GM12875 (cell line): Measurements from ENCODE around the gene PDZD2.
A peak's percentile ranks its signal among the peaks of the same experiment; 100 is the strongest.

Source experiments
- H3K4me3 ChIP-seq: one replicate; pipeline ENCODE4 v1.5.1; 2011; ENCODE audit warnings: low read depth, low read length, control low read depth
- TF ChIP-seq, protein P1 (sequence below): IDR thresholded peaks from 2 replicates; pipeline ENCODE4 v1.5.1; 2011; ENCODE audit warnings: low read depth, mild to moderate bottlenecking, control low read depth, inconsistent platforms, low read length, moderate library complexity, borderline replicate concordance; ENCODE audit not compliant: insufficient read depth

PDZD2 gene

GRCh38 chr5:31637851-31638250 is 1.1 kb upstream of the PDZD2 start:
- TF ChIP-seq, protein P1, sequence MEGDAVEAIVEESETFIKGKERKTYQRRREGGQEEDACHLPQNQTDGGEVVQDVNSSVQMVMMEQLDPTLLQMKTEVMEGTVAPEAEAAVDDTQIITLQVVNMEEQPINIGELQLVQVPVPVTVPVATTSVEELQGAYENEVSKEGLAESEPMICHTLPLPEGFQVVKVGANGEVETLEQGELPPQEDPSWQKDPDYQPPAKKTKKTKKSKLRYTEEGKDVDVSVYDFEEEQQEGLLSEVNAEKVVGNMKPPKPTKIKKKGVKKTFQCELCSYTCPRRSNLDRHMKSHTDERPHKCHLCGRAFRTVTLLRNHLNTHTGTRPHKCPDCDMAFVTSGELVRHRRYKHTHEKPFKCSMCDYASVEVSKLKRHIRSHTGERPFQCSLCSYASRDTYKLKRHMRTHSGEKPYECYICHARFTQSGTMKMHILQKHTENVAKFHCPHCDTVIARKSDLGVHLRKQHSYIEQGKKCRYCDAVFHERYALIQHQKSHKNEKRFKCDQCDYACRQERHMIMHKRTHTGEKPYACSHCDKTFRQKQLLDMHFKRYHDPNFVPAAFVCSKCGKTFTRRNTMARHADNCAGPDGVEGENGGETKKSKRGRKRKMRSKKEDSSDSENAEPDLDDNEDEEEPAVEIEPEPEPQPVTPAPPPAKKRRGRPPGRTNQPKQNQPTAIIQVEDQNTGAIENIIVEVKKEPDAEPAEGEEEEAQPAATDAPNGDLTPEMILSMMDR = no peak
- no peak overlapping the region for H3K4me3 ChIP-seq

DNA sequence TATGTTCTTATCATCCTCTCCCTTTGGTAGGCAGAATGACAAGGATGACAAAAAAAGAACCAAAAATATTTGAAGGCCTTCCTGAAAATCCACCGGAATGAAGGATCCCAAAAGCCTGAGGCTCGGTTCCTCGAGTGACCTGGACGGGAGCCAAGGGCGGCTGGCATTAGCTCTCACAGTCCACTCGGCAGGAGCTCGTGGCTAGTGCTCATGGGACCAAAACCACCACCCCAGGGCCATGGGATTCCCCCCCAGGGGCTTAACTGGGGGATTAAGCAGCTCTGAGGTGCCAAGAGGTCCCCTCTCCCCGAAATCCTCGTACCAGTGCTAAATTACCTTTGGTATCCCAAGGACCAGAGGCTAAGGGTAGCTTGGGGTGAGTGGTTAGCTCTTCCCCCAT is 586 bp upstream of the PDZD2 start:
- TF ChIP-seq, protein P1 = no peak
- peak overlapping the region; percentile 57 for H3K4me3 ChIP-seq

DNA sequence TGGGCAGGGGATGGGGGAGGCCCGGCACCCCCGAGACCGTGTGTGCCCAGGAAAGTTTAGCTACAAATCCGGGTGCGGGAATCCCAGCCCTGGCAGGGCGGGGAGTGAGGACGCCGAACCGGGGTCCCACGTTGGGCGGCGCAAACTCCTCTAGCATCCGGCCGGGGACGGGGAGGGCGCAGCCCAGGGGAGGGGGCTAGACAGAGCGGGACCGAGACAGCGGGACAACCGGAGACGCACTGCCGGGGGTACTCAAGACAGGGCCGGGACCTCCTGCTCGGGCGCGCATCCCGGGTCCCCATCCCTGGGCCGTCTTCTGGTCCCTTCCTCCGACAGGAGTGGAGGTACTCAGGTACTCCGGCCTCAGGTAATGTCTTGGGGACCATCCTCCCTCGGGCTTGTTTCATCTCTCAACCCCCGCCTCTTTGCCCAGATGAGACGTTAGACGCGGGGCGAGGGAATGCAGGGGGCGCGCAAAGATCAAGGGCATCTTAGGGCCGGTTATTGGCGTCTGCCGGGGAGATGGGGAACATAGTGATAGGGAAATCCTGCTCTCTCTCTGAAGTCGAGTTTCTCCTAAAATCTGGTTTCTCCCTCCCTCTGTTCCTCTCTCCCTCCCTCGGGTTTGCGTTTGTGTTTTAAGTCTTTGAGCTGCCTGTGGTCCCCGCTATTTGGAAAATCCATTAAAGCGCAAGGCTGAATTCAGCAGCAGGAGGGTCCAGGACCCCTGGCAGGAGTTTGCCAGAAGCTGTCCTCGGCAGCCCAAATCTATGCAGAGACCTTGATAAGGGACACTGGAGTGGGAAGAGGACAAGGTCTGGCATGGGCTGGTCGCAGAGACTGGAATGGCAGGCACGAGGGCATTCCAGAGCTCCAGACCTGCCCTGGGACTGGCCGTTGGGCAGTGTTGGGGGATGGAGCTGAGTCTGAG is 815 bp downstream of the PDZD2 start:
- H3K4me3 ChIP-seq = no peak overlapping the region
- TF ChIP-seq, protein P1 = no peak

- TF ChIP-seq, protein P1 = no peak
- H3K4me3 ChIP-seq = no peak overlapping the region
Measured at GRCh38 chr5:31640573-31640972, 1.6 kb downstream of the PDZD2 start.

- TF ChIP-seq, protein P1 = no peak
Measured at GRCh38 chr5:31641059-31641458, 2.1 kb downstream of the PDZD2 start.

GRCh38 chr5:31641575-31641974 is 2.6 kb downstream of the PDZD2 start:
- no peak overlapping the region for H3K4me3 ChIP-seq
- TF ChIP-seq, protein P1 = no peak

More at GRCh38 chr5:31641059-31641458, 2.1 kb downstream of the PDZD2 start:
- H3K4me3 ChIP-seq = no peak overlapping the region
